Fibroblast of skin of abdomen (primary cell): ENCODE data around the gene NOL6.

Experiments used
- DNase-seq: peaks from one replicate; pipeline ENCODE4 v3.0.0-alpha.2; 2013

The NOL6 gene

GRCh38 chr9:33452828-33453271 lies 20.9 kb downstream of the NOL6 start:
- DNase-seq = peak; percentile 82

GRCh38 chr9:33450621-33451146 lies 23.0 kb downstream of the NOL6 start:
- DNase-seq = no peak

- DNase-seq = no peak
These were observed 24.0 kb downstream of the NOL6 start for GRCh38 chr9:33449715-33450114.

GRCh38 chr9:33447799-33448553 lies 25.7 kb downstream of the NOL6 start:
- no peak for DNase-seq

- peak; percentile 58 for DNase-seq
These were observed 26.6 kb downstream of the NOL6 start, which contains the start of gene AQP3 for GRCh38 chr9:33446946-33447798. Gene AQP3 (minus strand): TSS chr9:33447593. CDS start chr9:33447530, 63 bp downstream.

- DNase-seq = no peak
These were observed 27.3 kb downstream of the NOL6 start for GRCh38 chr9:33446240-33446945.

- no peak for DNase-seq
These were observed 28.1 kb downstream of the NOL6 start for GRCh38 chr9:33445389-33446239.

- no peak for DNase-seq
These were observed 30.1 kb downstream of the NOL6 start for GRCh38 chr9:33443464-33444154.

- no peak for DNase-seq
These were observed 30.7 kb downstream of the NOL6 start for GRCh38 chr9:33443047-33443446.

GRCh38 chr9:33442125-33442524 lies 31.6 kb downstream of the NOL6 start:
- DNase-seq = no peak

GRCh38 chr9:33440609-33441008 lies 33.1 kb downstream of the NOL6 start:
- DNase-seq = no peak

- no peak for DNase-seq
These were observed 33.5 kb downstream of the NOL6 start for GRCh38 chr9:33440204-33440603.

GRCh38 chr9:33439731-33440130 lies 34.0 kb downstream of the NOL6 start:
- DNase-seq = no peak

- DNase-seq = no peak
These were observed 34.6 kb downstream of the NOL6 start for GRCh38 chr9:33438926-33439680.

GRCh38 chr9:33437898-33438297 lies 35.8 kb downstream of the NOL6 start:
- no peak for DNase-seq

- no peak for DNase-seq
These were observed 36.5 kb downstream of the NOL6 start for GRCh38 chr9:33437205-33437604.

GRCh38 chr9:33436445-33436844 lies 37.3 kb downstream of the NOL6 start:
- DNase-seq = no peak

GRCh38 chr9:33435821-33436277 lies 37.9 kb downstream of the NOL6 start:
- DNase-seq = peak; percentile 13

- DNase-seq = no peak
These were observed 39.2 kb downstream of the NOL6 start for GRCh38 chr9:33434317-33435105.
